Measurements from ENCODE around the gene PKP4.

DNA sequence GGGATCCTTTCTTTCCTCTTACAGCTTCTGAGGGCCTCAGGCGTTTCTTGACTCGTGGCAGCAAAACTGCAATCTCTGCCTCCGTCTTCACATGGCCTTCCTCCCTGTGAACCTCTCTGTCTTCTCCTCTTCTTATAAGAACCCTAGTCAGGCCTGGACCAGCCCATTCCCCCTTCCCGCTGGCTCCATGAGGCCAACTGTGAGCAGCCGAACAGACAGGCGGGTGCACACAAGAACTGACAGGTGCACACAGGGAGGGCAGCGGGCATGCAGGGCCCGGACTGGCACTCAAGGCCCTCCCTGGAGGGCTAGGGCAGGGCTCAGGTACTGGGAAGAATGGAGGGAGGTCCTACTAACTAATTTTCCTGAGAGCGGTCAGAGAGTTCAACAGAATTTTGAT lies 246.0 kb downstream of the PKP4 start:
- TF ChIP-seq, protein P1, sequence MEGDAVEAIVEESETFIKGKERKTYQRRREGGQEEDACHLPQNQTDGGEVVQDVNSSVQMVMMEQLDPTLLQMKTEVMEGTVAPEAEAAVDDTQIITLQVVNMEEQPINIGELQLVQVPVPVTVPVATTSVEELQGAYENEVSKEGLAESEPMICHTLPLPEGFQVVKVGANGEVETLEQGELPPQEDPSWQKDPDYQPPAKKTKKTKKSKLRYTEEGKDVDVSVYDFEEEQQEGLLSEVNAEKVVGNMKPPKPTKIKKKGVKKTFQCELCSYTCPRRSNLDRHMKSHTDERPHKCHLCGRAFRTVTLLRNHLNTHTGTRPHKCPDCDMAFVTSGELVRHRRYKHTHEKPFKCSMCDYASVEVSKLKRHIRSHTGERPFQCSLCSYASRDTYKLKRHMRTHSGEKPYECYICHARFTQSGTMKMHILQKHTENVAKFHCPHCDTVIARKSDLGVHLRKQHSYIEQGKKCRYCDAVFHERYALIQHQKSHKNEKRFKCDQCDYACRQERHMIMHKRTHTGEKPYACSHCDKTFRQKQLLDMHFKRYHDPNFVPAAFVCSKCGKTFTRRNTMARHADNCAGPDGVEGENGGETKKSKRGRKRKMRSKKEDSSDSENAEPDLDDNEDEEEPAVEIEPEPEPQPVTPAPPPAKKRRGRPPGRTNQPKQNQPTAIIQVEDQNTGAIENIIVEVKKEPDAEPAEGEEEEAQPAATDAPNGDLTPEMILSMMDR (IDR thresholded peaks at IDR 0.05), result no peak
- no peak for TF ChIP-seq POLR2A (IDR thresholded peaks at IDR 0.05)
